Activated T-cell treated with anti-CD3 and anti-CD28 coated beads, Interleukin-2, amount 50 U/mL, for 4 hours (primary cell): ENCODE measurements around the gene KCNA2. TPM values are rescaled to one million over a fixed set of nuclear protein-coding genes. Genes with fewer than 3 reads are reported as not detected.

ENCODE experiments used
- ATAC-seq, 2 donors: fragments of 200-7000 bp; cut with Tn5 transposase; one replicate each; pipeline ENCODE4 v1.10.0; 2021
- DNase-seq: peaks from one replicate; pipeline ENCODE4 v3.0.0-alpha.2; 2020
- H3K27me3 Mint-ChIP-seq: one replicate; pipeline ENCODE4 v1.8.0; 2021; ENCODE audit warnings: low read depth, mixed read lengths
- H3K36me3 Mint-ChIP-seq: one replicate; pipeline ENCODE4 v1.8.0; 2022; ENCODE audit warnings: mixed read lengths; ENCODE audit not compliant: insufficient read depth
- H3K4me1 Mint-ChIP-seq: one replicate; pipeline ENCODE4 v1.8.0; 2021; ENCODE audit warnings: low read depth, mixed read lengths
- H3K4me3 Mint-ChIP-seq: one replicate; pipeline ENCODE4 v1.8.0; 2021; ENCODE audit warnings: mild to moderate bottlenecking, moderate library complexity, mixed read lengths
- H3K9me3 Mint-ChIP-seq: one replicate; pipeline ENCODE4 v1.8.0; 2021; ENCODE audit warnings: mixed read lengths
- total RNA-seq, 3 donors: library from RNA; stranded (reverse); gene quantifications; one replicate each; pipeline ENCODE4 v1.2.1, GENCODE V29; 2021

KCNA2 gene
- total RNA-seq, 3 donors from 2014 or later, result 0.19 to 0.25 (median 0.24) TPM

DNA sequence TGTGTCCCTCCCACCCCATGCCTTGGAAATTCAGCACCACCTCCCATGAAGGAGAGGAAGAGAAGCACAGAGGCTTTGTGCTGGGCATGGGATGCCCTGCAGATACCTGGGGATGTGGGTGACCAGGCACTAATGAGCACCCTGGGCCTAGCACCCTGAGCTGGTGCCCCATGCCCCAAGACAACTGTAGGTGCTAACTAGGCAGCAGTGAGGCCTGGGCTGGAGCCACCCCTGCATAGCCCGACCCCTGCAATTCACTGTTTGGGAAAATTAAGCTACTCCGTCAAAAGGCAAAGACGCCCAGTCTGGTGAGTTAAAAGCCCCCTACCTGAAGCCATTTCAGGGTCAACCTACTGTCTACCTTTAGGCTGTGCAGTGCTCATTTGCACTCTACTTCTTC is 5.4 kb downstream of the KCNA2 start:
- ATAC-seq (no peak), DNase-seq (no peak)
- Mint-ChIP-seq H3K9me3 (no peaks in the 10 kb centered on the region), H3K4me3 (no peak overlapping the region), H3K36me3 (peaks cover 5% of the 10 kb centered on the region), H3K27me3 (peaks cover 35% of the 10 kb centered on the region), H3K4me1 (no peaks in the 10 kb centered on the region)

DNA sequence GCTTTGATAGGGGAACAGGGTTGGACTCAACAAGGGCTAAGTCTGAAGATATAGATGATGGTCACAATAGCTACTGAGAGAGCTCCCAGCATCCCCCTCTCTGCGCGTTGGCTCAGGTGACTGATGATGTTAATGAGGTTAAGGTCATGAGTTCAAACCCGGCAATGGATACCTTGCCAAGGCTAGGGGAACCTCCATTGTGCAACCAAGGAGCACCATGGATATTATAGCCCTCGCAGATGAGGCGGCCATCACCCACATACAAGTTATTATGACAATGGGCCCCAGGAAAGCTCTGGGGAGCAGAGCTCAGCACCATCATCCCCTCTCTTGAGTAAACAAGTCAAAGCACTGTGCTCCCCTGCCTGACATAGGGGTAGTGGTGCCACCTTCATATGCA is 8.2 kb downstream of the KCNA2 start:
- Mint-ChIP-seq H3K9me3 (no peaks in the 10 kb centered on the region), H3K27me3 (peaks cover 10% of the 10 kb centered on the region), H3K4me1 (peaks cover 2% of the 10 kb centered on the region), H3K4me3 (no peak overlapping the region), H3K36me3 (peaks cover 3% of the 10 kb centered on the region)
- ATAC-seq (no peak), DNase-seq (no peak)

DNA sequence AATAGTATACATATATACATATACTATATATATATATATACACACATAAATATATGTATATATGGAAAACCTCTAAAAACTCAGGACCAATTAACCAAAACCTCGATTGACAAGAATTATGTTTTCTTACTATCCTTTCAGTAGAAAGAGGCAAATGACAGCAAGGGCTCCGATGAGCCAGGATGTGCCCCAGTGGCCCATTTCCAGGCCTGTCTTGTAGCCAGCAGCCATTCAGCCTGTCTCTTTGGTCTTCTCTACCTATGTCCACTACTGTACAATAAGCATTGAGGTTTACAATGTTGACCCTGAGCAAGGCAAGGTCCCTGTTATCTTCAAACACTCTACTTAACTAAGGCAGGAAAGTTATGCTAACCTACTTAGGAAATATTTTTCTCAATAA is 9.8 kb downstream of the KCNA2 start:
- ATAC-seq, result no peak
- Mint-ChIP-seq H3K4me3 (no peak overlapping the region), H3K4me1 (peaks cover 2% of the 10 kb centered on the region), H3K9me3 (no peaks in the 10 kb centered on the region), H3K27me3 (peaks cover 3% of the 10 kb centered on the region), H3K36me3 (peaks cover 3% of the 10 kb centered on the region)
- DNase-seq, result no peak

DNA sequence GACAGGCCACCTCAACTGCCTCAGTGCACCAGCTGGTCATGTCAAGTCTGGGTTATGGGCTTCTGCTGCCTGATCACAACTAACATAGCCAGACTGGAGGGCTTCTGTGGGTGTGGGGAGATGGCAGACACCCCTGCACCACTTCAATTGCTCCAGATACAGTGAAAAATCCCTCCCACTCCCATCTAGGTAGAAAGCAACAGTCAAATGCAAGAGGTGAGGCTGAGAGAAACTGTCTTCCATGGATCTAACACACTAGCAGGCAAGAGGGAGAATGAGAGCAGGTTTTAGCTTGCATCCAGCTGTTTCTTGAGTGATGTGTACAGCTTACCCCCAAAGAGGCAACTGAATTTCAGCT is 10.8 kb downstream of the KCNA2 start:
- Mint-ChIP-seq H3K9me3 (no peaks in the 10 kb centered on the region), H3K4me3 (no peak overlapping the region), H3K27me3 (no peaks in the 10 kb centered on the region), H3K36me3 (peaks cover 3% of the 10 kb centered on the region), H3K4me1 (peaks cover 2% of the 10 kb centered on the region)
- ATAC-seq (no peak), DNase-seq (no peak)

DNA sequence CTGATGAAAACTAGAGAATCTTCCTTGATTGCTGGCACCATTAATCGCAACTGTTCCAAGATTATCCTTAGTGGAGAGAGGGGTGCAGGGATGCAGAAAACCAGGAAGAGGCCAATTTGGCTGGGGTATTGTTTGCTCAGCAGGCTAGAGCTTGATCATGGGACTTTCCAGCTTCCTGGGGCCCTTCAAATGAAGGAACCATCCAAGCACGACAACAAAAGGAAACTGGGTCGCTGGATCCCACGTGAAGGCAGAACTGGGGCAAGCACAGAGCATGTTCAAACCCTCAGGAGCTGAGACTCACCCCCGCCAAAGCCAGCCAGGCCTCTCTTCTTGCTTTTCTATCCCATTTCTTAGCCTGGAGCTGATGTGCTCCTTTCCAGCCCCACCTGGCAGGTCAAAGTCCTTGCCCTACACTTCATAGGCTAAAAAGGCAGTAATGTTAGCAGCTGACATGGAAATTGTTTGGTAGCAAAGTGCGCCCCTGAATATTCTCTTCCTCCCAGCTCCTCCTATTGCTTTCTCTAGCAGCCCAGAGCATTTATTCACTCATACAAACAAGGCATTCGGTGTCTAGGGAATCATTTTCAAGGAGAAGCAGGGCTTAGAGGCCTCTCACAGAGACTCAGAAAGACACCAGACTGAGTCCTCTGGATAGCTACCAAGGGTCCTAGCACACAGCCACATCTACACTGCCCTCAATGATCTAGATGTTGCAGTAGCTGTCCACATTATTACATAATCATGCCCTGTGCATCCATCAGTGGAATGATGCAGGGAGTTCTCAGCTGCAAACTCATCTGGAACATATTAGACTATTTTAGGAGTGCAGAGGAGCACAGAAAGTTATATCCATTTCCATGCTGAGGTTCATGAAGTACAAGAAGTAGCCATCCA is 11.5 kb downstream of the KCNA2 start:
- no peak overlapping the region for H3K4me3 Mint-ChIP-seq
- DNase-seq (no peak), ATAC-seq (no peak)
- H3K27me3 Mint-ChIP-seq, result no peaks in the 10 kb centered on the region
- H3K36me3 Mint-ChIP-seq, result peaks cover 3% of the 10 kb centered on the region
- no peaks in the 10 kb centered on the region for H3K9me3 Mint-ChIP-seq
- H3K4me1 Mint-ChIP-seq, result peaks cover 2% of the 10 kb centered on the region

DNA sequence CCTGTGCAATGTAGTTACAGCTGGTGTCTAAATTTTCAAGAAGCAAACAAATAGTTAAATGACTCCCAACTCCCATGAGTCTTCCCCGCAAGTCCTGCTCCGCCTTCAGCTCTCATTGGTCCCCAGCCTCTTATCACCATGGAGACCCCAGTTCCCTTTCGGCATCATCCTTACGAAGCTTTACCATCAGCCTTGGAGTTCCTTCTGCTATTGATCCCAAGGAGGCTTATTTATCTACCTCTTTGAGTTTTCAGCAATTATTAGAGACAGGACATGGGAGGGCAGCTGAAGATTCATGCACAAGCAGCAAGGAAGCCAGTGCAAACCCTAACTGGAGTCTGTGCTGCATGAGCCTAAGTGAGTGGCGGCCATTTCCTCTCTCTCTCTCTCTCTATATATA is 12.3 kb downstream of the KCNA2 start:
- Mint-ChIP-seq H3K36me3 (peaks cover 3% of the 10 kb centered on the region), H3K4me3 (no peak overlapping the region), H3K9me3 (no peaks in the 10 kb centered on the region), H3K4me1 (peaks cover 2% of the 10 kb centered on the region), H3K27me3 (no peaks in the 10 kb centered on the region)
- DNase-seq, result no peak
- ATAC-seq, result no peak

DNA sequence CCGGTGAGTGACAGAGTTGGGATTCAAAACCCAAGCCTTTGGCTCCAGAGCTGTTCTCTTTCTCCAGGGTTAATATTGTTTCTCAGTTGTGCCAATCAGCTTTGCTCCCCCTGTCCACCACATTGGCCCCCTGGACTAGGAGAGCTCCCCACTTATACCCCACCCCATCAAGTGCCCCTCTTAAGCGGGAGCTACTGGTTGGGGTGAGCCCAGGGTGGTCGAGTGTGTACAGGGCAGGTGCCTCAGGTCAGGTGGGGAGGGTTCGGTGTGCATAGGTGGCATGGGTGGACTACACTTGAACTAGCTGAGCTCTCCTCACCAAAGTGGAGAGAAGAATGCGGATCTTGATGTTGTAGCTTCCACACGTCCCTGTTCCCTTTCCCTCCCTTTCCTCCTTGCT is 14.2 kb downstream of the KCNA2 start:
- H3K4me1 Mint-ChIP-seq, result peaks cover 2% of the 10 kb centered on the region
- H3K27me3 Mint-ChIP-seq, result peaks cover 6% of the 10 kb centered on the region
- DNase-seq, result no peak
- H3K9me3 Mint-ChIP-seq, result no peaks in the 10 kb centered on the region
- ATAC-seq, result no peak
- no peaks in the 10 kb centered on the region for H3K36me3 Mint-ChIP-seq
- H3K4me3 Mint-ChIP-seq, result no peak overlapping the region

DNA sequence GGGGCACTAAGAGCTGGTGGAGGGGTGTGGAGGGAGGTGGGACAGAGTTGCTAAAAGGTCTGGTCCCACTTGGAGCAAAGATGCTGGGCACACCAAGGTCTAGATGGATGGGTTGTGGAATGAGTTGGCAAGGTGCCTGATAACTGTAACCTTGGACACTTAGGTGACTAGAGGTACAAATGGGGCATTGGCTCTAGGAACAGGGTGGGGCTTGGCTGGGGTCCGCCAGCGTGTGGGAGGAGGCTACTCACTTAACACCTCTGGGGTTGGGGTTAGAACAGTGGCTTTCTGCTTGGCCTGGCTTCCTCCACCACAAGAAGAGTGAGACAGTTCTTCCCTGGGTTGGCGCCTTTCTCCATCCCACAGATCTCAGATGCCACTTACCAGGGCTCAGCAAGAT is 17.2 kb downstream of the KCNA2 start:
- ATAC-seq, result no peak
- peaks cover 6% of the 10 kb centered on the region for H3K27me3 Mint-ChIP-seq

DNA sequence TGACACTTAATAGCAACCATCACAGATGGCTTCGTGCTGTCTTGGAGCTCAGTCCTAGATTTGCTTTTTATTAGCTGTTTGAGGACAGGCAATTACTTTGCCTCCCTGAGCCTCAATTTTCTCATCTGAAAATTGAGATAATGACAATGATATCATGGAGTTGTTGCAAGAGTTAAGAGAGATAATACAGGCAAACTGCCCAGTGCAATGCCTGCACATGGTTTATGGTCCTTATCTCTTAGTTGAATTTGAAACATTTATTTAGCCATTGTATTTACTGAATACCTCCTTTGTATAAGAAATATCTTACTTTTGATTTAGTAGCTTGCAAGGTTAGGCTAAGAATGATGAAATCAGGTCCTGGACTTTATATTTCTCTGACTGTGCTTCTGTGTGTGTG is 17.7 kb downstream of the KCNA2 start:
- H3K4me1 Mint-ChIP-seq, result no peaks in the 10 kb centered on the region
- DNase-seq (no peak), ATAC-seq (no peak)
- H3K27me3 Mint-ChIP-seq, result peaks cover 6% of the 10 kb centered on the region
- H3K9me3 Mint-ChIP-seq, result no peaks in the 10 kb centered on the region
- H3K4me3 Mint-ChIP-seq, result no peak overlapping the region
- H3K36me3 Mint-ChIP-seq, result no peaks in the 10 kb centered on the region

More for the DNA sequence above, 17.2 kb downstream of the KCNA2 start:
- Mint-ChIP-seq H3K36me3 (no peaks in the 10 kb centered on the region), H3K4me1 (peaks cover 2% of the 10 kb centered on the region), H3K9me3 (no peaks in the 10 kb centered on the region), H3K4me3 (no peak overlapping the region)
- no peak for DNase-seq

DNA sequence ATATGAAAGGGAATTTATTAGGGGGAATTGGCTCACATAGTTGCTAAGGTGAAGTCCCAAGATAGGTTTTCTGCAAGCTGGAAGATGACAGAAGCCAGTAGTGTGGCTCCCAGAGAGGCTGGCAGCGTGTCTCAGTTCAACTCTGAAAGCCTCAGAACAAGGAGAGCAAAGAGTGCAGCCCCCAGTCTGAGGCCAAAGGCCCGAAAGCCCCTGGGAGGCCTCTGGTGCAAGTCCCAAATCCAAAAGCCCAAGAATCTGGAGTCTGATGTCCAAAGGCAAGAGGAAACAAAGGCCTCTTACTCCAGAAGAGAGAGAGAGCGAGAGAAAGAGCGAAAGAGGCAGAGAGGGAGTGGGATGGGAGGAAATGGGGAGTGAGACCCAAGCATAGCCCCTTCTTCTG is 18.3 kb downstream of the KCNA2 start:
- no peak overlapping the region for H3K4me3 Mint-ChIP-seq
- H3K9me3 Mint-ChIP-seq, result no peaks in the 10 kb centered on the region
- DNase-seq, result no peak
- no peaks in the 10 kb centered on the region for H3K36me3 Mint-ChIP-seq
- no peaks in the 10 kb centered on the region for H3K4me1 Mint-ChIP-seq
- ATAC-seq, result no peak
- H3K27me3 Mint-ChIP-seq, result peaks cover 6% of the 10 kb centered on the region

DNA sequence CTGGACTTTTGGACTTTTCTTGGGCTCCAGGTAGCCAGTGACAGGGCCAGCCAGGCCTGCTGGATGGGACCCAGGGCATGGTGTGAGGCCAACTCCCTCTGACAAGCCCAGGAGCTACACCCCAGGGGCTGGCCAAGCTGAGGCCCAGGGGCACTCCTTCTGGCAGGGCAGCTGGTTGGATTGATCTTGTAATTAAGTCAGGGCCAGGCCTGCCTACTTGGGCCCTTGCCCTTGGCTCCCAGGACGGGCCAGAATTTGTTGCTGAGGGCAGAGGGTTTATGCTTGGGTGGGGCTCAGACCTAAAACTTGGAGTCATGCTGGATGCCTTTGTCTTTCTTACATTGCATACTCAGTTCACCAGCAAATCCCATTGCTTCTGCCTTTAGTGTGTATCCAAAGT is 20.7 kb downstream of the KCNA2 start:
- no peaks in the 10 kb centered on the region for H3K9me3 Mint-ChIP-seq
- ATAC-seq (no peak), DNase-seq (no peak)
- no peak overlapping the region for H3K4me3 Mint-ChIP-seq
- no peaks in the 10 kb centered on the region for H3K36me3 Mint-ChIP-seq
- H3K4me1 Mint-ChIP-seq, result no peaks in the 10 kb centered on the region
- H3K27me3 Mint-ChIP-seq, result peaks cover 6% of the 10 kb centered on the region

DNA sequence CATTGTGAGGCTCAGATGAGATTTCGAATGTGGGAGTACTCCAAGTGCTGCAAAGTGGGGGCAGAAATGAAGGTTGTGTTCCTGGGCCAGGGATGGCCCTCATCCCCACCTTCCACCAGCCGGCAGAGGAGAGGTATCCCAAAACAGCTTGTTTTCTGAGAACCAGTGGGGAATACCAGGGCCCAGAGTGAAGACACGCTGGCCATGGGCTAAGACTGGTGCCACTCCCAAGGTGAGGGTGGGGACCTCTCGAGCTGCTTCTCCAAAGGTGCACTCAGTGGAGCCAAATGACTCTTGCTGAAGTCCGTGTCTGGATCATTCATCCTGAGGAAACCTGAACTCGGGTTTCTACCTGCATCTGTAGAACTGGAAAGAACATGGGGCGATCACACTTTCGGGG is 22.1 kb downstream of the KCNA2 start:
- no peak for ATAC-seq
- Mint-ChIP-seq H3K9me3 (no peaks in the 10 kb centered on the region), H3K4me3 (no peak overlapping the region), H3K27me3 (peaks cover 10% of the 10 kb centered on the region), H3K36me3 (no peaks in the 10 kb centered on the region), H3K4me1 (no peaks in the 10 kb centered on the region)
- no peak for DNase-seq

DNA sequence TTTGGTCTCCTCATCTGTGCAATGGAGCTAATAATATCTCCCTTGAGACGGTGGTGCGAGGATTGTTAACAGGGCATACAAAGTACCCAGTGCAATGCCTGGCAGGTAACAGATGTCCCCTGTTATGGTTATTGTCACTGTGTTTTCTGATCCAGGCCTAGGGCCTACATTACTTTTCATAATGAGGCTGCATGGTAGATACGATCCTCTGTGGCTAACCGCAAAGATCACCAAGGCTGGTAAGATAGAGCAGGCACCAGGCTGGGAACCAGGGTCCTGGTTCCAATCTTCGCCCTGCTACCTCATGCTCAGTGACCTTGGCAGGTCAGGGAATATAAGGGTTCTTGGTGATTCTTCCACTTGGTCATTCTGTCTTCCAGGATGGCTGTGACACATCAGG is 22.7 kb downstream of the KCNA2 start:
- peaks cover 10% of the 10 kb centered on the region for H3K27me3 Mint-ChIP-seq
- ATAC-seq (no peak), DNase-seq (no peak)
- no peaks in the 10 kb centered on the region for H3K9me3 Mint-ChIP-seq
- H3K4me3 Mint-ChIP-seq, result no peak overlapping the region
- H3K36me3 Mint-ChIP-seq, result no peaks in the 10 kb centered on the region
- no peaks in the 10 kb centered on the region for H3K4me1 Mint-ChIP-seq

DNA sequence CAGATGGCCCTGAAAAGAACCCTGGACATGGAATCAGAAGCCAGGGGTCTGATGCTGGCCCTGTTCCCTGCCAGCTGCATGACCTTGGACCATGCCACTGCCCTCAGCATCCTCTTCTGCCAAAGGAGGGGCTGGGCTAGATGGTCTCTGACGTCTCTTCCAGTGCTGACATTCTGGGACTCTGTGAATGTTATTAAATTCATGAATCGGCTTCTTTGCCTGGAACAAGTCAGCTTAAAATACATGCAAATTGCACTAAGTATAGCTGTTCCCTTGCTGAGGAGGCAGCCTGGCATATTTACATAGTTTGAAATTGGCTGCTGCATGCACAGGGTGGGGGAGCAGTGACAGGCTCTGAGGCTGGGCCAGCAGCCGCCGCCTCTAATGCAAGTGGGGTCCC is 23.8 kb downstream of the KCNA2 start:
- Mint-ChIP-seq H3K4me1 (no peaks in the 10 kb centered on the region), H3K9me3 (no peaks in the 10 kb centered on the region), H3K27me3 (peaks cover 7% of the 10 kb centered on the region), H3K36me3 (no peaks in the 10 kb centered on the region), H3K4me3 (no peak overlapping the region)
- DNase-seq (no peak), ATAC-seq (no peak)

DNA sequence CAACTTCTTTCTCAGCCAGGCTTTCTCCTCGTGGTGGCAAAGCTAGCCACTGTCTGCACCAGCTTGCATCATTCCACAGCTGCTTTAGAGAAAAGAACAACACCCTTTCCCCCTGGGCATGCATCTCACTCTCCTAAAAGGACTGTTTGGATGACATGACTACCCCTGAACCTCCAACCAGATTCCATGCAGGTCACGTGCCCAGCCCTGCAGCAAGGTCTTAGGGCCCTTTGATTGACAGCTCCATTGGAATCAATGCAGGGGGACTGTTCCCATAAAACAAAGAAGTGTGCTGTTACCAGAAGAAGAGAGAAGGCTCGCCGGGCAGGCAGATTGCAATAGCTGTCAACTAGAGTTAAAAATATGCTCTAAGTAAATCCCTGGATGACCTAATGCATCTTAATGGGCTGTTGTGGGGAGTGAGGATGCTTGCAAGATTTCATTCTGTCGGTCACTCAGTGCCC is 24.4 kb downstream of the KCNA2 start:
- Mint-ChIP-seq H3K9me3 (no peaks in the 10 kb centered on the region), H3K4me1 (no peaks in the 10 kb centered on the region), H3K36me3 (no peaks in the 10 kb centered on the region), H3K27me3 (peaks cover 7% of the 10 kb centered on the region), H3K4me3 (no peak overlapping the region)
- DNase-seq (no peak), ATAC-seq (no peak)
